Measurements from ENCODE around the gene CCDC88C.

CCDC88C gene

GRCh38 chr14:91329486-91330014 lies 88.1 kb downstream of the CCDC88C start:
- Histone ChIP-seq H4K20me1 (ENCODE audit: insufficient read depth, low read length) (no peaks in the 10 kb centered on the region), H3K79me2 (ENCODE audit: insufficient read depth, low read length) (no peaks in the 10 kb centered on the region), H3K36me3 (ENCODE audit: insufficient read depth, low read length) (peaks cover 97% of the 10 kb centered on the region; the same call in 1 of the 2 replicates), H3K4me1 (ENCODE audit: insufficient read depth, low read length, severe bottlenecking) (peaks cover 4% of the 10 kb centered on the region), H3K9ac (ENCODE audit: low read length) (no peak overlapping the region), H3K4me2 (ENCODE audit: low read length) (no peak overlapping the region), H3F3A (ENCODE audit: insufficient read depth, low read length) (no peaks in the 10 kb centered on the region; the same call in 1 of the 2 replicates), H3K9me2 (ENCODE audit: low read depth, low read length) (no peaks in the 10 kb centered on the region), H3K9me3 (ENCODE audit: low read length) (no peaks in the 10 kb centered on the region), H3K27ac (ENCODE audit: low read depth, low read length, poor library complexity, severe bottlenecking) (peak overlapping the region; percentile 29), H3K27me3 (ENCODE audit: insufficient read depth, low read length) (no peaks in the 10 kb centered on the region), H2AFZ (ENCODE audit: low read length) (no peak overlapping the region), H3K4me3 (ENCODE audit: low read depth, low read length, poor library complexity, severe bottlenecking) (no peak overlapping the region)
- no peak for TF ChIP-seq EZH2 (IDR thresholded peaks at IDR 0.05; ENCODE audit: borderline replicate concordance, low read length)
- TF ChIP-seq, protein P1, sequence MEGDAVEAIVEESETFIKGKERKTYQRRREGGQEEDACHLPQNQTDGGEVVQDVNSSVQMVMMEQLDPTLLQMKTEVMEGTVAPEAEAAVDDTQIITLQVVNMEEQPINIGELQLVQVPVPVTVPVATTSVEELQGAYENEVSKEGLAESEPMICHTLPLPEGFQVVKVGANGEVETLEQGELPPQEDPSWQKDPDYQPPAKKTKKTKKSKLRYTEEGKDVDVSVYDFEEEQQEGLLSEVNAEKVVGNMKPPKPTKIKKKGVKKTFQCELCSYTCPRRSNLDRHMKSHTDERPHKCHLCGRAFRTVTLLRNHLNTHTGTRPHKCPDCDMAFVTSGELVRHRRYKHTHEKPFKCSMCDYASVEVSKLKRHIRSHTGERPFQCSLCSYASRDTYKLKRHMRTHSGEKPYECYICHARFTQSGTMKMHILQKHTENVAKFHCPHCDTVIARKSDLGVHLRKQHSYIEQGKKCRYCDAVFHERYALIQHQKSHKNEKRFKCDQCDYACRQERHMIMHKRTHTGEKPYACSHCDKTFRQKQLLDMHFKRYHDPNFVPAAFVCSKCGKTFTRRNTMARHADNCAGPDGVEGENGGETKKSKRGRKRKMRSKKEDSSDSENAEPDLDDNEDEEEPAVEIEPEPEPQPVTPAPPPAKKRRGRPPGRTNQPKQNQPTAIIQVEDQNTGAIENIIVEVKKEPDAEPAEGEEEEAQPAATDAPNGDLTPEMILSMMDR (IDR thresholded peaks at IDR 0.05; ENCODE audit: low read length) = no peak

DNA sequence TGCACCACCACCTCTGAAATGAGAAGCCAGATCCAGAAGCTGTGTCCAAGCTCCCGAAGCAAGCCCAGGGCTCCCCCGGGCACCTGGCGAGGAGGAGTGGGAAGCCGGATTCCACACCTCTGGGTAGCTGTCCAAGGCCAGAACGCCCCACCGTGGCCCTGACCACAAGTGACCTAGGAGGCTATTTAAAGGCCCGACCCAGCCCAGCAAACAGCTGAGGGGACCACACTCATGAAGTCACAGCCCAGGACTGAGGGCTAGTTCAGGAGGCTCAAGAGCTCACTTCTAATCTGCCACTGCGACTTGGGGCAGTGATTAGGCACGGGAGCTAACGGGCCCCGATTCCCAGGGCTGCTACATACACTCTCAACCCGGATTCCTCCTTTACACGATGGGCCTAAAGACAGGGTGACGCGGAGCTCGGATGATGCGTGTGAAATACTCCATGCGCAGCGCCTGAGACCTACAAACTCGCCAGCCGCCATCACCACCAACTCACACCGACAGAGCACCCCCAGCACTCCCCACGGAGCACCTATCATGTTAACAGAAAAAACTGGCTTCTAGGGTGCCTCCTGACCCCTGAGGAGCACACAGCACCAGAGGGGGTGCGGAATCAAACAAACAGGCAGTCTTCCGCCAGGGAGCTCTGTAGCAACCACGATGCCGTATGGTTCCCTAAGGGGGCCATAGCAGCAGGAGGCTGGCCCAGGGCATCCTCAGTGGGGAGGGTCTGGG lies 89.1 kb downstream of the CCDC88C start:
- peaks cover 15% of the 10 kb centered on the region for H3K4me1 ChIP-seq (ENCODE audit: insufficient read depth, low read length, severe bottlenecking)
- no peak overlapping the region for H2AFZ ChIP-seq (ENCODE audit: low read length)
- no peak overlapping the region for H3K4me2 ChIP-seq (ENCODE audit: low read length)
- H3K27me3 ChIP-seq (ENCODE audit: insufficient read depth, low read length) = no peaks in the 10 kb centered on the region
- no peak overlapping the region for H3K9ac ChIP-seq (ENCODE audit: low read length)
- no peaks in the 10 kb centered on the region for H3K79me2 ChIP-seq (ENCODE audit: insufficient read depth, low read length)
- peak overlapping the region; percentile 6 for H3K27ac ChIP-seq (ENCODE audit: low read depth, low read length, poor library complexity, severe bottlenecking)
- no peaks in the 10 kb centered on the region for H3K9me2 ChIP-seq (ENCODE audit: low read depth, low read length)
- TF ChIP-seq EZH2 (IDR thresholded peaks at IDR 0.05; ENCODE audit: borderline replicate concordance, low read length) = no peak
- TF ChIP-seq, protein P1 (IDR thresholded peaks at IDR 0.05; ENCODE audit: low read length) = no peak
- no peak overlapping the region for H3K4me3 ChIP-seq (ENCODE audit: low read depth, low read length, poor library complexity, severe bottlenecking)
- H3K9me3 ChIP-seq (ENCODE audit: low read length) = no peaks in the 10 kb centered on the region
- H4K20me1 ChIP-seq (ENCODE audit: insufficient read depth, low read length) = no peaks in the 10 kb centered on the region
- no peaks in the 10 kb centered on the region; the same call in 1 of the 2 replicates for H3F3A ChIP-seq (ENCODE audit: insufficient read depth, low read length)
- peaks cover 95% of the 10 kb centered on the region; the same call in 1 of the 2 replicates for H3K36me3 ChIP-seq (ENCODE audit: insufficient read depth, low read length)

- H3K4me2 ChIP-seq (ENCODE audit: low read length) = no peak overlapping the region
- H3K79me2 ChIP-seq (ENCODE audit: insufficient read depth, low read length) = no peaks in the 10 kb centered on the region
- H3K9me3 ChIP-seq (ENCODE audit: low read length) = no peaks in the 10 kb centered on the region
- no peaks in the 10 kb centered on the region for H4K20me1 ChIP-seq (ENCODE audit: insufficient read depth, low read length)
- TF ChIP-seq, protein P1 (IDR thresholded peaks at IDR 0.05; ENCODE audit: low read length) = no peak
- TF ChIP-seq EZH2 (IDR thresholded peaks at IDR 0.05; ENCODE audit: borderline replicate concordance, low read length) = no peak
- H3K27ac ChIP-seq (ENCODE audit: low read depth, low read length, poor library complexity, severe bottlenecking) = peak overlapping the region; percentile 11
- H2AFZ ChIP-seq (ENCODE audit: low read length) = no peak overlapping the region
- H3K4me1 ChIP-seq (ENCODE audit: insufficient read depth, low read length, severe bottlenecking) = peaks cover 20% of the 10 kb centered on the region
- peaks cover 95% of the 10 kb centered on the region; the same call in 1 of the 2 replicates for H3K36me3 ChIP-seq (ENCODE audit: insufficient read depth, low read length)
- no peak overlapping the region for H3K4me3 ChIP-seq (ENCODE audit: low read depth, low read length, poor library complexity, severe bottlenecking)
- no peak overlapping the region for H3K9ac ChIP-seq (ENCODE audit: low read length)
- H3F3A ChIP-seq (ENCODE audit: insufficient read depth, low read length) = no peaks in the 10 kb centered on the region; the same call in 1 of the 2 replicates
- no peaks in the 10 kb centered on the region for H3K9me2 ChIP-seq (ENCODE audit: low read depth, low read length)
- no peaks in the 10 kb centered on the region for H3K27me3 ChIP-seq (ENCODE audit: insufficient read depth, low read length)
Measured at GRCh38 chr14:91327661-91328312, 89.8 kb downstream of the CCDC88C start.
